ENCODE results near the gene DNAJB11.

GRCh38 chr3:186625600-186626042 is 55.1 kb downstream of the DNAJB11 start:
- TF ChIP-seq EZH2 (IDR thresholded peaks at IDR 0.05; ENCODE audit: insufficient read depth, poor library complexity, severe bottlenecking): no peak
- no peak for TF ChIP-seq EZH2phosphoT487 (IDR thresholded peaks at IDR 0.05; ENCODE audit: insufficient read depth, low read depth)

Data from GM23248 (cell line).